ENCODE measurements around the gene POU3F1. TPM values are rescaled to one million over a fixed set of nuclear protein-coding genes. Genes with fewer than 3 reads are reported as not detected.

POU3F1 gene
- total and polyA plus RNA-seq, 10 of the 15 experiments (the other 5 are each of a cell fraction or from before 2014, with no cell fraction given): 0.04 to 0.53 (median 0.10) TPM; not detected in 3

GRCh38 chr1:38027201-38028104 lies 19.1 kb downstream of the POU3F1 start:
- POLR2A ChIA-PET: interaction anchor here (0.8 to 4.9 kb wide), 9 partner anchors 13 to 146 kb away, joined by 3 to 32 read pairs (median 4); no protein-coding TSS in a partner anchor
- Histone ChIP-seq H3K27ac (ENCODE audit: control insufficient read depth, insufficient read depth) (peak overlapping the region; percentile 79), H3K9me3 (replicated peaks; ENCODE audit: control insufficient read depth, insufficient read depth, low read length) (no peaks in the 10 kb centered on the region), H3K27me3 (replicated peaks in 1 of 2; ENCODE audit: control insufficient read depth in 2 of 2, insufficient read depth in 2 of 2, low read length in 1 of 2) (no peaks in the 10 kb centered on the region), H3K9ac (ENCODE audit: control insufficient read depth, insufficient read depth, low read length) (no peak overlapping the region), H4K20me1 (ENCODE audit: control insufficient read depth, insufficient read depth) (no peaks in the 10 kb centered on the region), H2AFZ (ENCODE audit: control insufficient read depth, low read depth, low read length) (no peak overlapping the region), H3K4me3 (no peak overlapping the region), H3K4me1 (ENCODE audit: control insufficient read depth, insufficient read depth, low read length) (peaks cover 52% of the 10 kb centered on the region), H3K36me3 (ENCODE audit: control insufficient read depth in 2 of 2, insufficient read depth in 2 of 2, low read length in 1 of 2) (peaks cover 4 to 10% of the 10 kb centered on the region in 2 experiments; a peak in 3 of 4 replicates), H3K4me2 (ENCODE audit: control insufficient read depth, insufficient read depth) (peak overlapping the region; percentile 82), H3K79me2 (ENCODE audit: control insufficient read depth, insufficient read depth, low read length) (no peaks in the 10 kb centered on the region)
- ATAC-seq (no peak), FAIRE-seq (peak; percentile 31), DNase-seq (ENCODE audit: low read depth, low spot score) (no peak)
- in situ Hi-C loops (cut with MboI): loop anchor here (5.0 to 25.0 kb wide), 2 partner anchors 560 to 790 kb away; no protein-coding TSS in a partner anchor
- SMC1A ChIA-PET (ENCODE audit: uncharacterized antibody, unreplicated experiment): interaction anchor here (0.5 to 7.1 kb wide), 32 partner anchors 9 to 827 kb away, joined by 3 to 77 read pairs (median 4); partner anchors contain the start of genes POU3F1 and SF3A3
- 76% methylated on average over 19 of the region's 19 CpGs for WGBS (ENCODE audit: insufficient coverage, insufficient replicate concordance, low lambda C conversion rate, missing lambda C conversion rate)
- RAD21 ChIA-PET (ENCODE audit: unreplicated experiment): interaction anchor here (0.5 to 7.3 kb wide), 38 partner anchors 9 to 826 kb away, joined by 3 to 173 read pairs (median 4); partner anchors contain the start of genes POU3F1 and SF3A3
- intact Hi-C loops (cut with micrococcal nuclease; ENCODE audit: unreplicated experiment): loop anchor here (1.0 to 5.0 kb wide), 4 partner anchors 125 to 560 kb away; no protein-coding TSS in a partner anchor
- CTCF ChIA-PET: interaction anchor here (0.7 to 13.9 kb wide), 32 partner anchors 9 to 1071 kb away, joined by 3 to 252 read pairs (median 5); partner anchors contain the start of genes POU3F1, SF3A3 and UTP11
- BruUV-seq (replicated peaks): no TSS peak
- TF ChIP-seq NRF1 (conservative IDR thresholded peaks at IDR 0.05; ENCODE audit: low read depth, low read length) (no peak), POLR2A (IDR thresholded peaks at IDR 0.05; ENCODE audit: low read depth, low read length) (peak; percentile 53), SMARCA5 (IDR thresholded peaks at IDR 0.05) (0 out of 2 replicates have a peak, but pooled peaks have one; percentile 18)

All from GM12878 (cell line).